ENCODE measurements around the gene KDM7A. TPM values are rescaled to one million over a fixed set of nuclear protein-coding genes. Genes with fewer than 3 reads are reported as not detected.
A peak's percentile ranks its signal among the peaks of the same experiment; 100 is the strongest.

KDM7A gene
- total and polyA plus RNA-seq, 2 of the 4 experiments (the other 2 are of a cell fraction), result 1.5 to 2.3 TPM

GRCh38 chr7:140060788-140061606 is 115.8 kb downstream of the KDM7A start:
- Histone ChIP-seq H3K9ac (ENCODE audit: low read depth, low read length) (no peak overlapping the region), H3K27me3 (ENCODE audit: control insufficient read depth, insufficient read depth, low read length) (no peaks in the 10 kb centered on the region), H3K27ac (ENCODE audit: insufficient read depth, low read length) (no peak overlapping the region), H3K4ac (ENCODE audit: low read depth, low read length) (peak overlapping the region; percentile 57), H3K36me3 (ENCODE audit: control insufficient read depth, insufficient read depth, low read length) (no peaks in the 10 kb centered on the region), H3K9me1 (ENCODE audit: insufficient read depth, low read length) (peaks cover 31% of the 10 kb centered on the region), H2BK120ac (ENCODE audit: low read depth, low read length) (0 out of 2 replicates have a peak overlapping the region, but pooled peaks have one; percentile 11), H2BK20ac (ENCODE audit: low read depth, low read length) (no peak overlapping the region; the same call in 1 of the 2 replicates), H3K4me1 (ENCODE audit: control insufficient read depth, insufficient read depth, low read length) (peaks cover 21% of the 10 kb centered on the region), H2AK5ac (ENCODE audit: low read depth, low read length) (peak overlapping the region; percentile 32; the same call in 1 of the 2 replicates), H3K4me2 (ENCODE audit: low read depth, low read length) (peak overlapping the region; percentile 23; the same call in 1 of the 2 replicates), H3K79me1 (ENCODE audit: low read depth in 1 of 2, low read length in 2 of 2) (peaks cover 27 to 62% of the 10 kb centered on the region in 2 experiments; a peak in 3 of 4 replicates), H4K20me1 (ENCODE audit: insufficient read depth, low read length) (peaks cover 8% of the 10 kb centered on the region; the same call in 1 of the 2 replicates), H4K5ac (ENCODE audit: low read depth, low read length) (no peak overlapping the region), H3K4me3 (ENCODE audit: insufficient read depth, low read depth, low read length) (no peak overlapping the region), H4K8ac (ENCODE audit: low read depth in 2 of 2, low read length in 2 of 2) (peak overlapping the region; percentile 0 to 7; a peak in 2 of 4 replicates), H3K23ac (ENCODE audit: low read depth, low read length) (peak overlapping the region; percentile 21), H2BK5ac (ENCODE audit: low read depth, low read length, poor library complexity, severe bottlenecking) (no peak overlapping the region), H2AFZ (replicated peaks; ENCODE audit: low read length, poor library complexity) (peak overlapping the region; percentile 52), H3K9me3 (ENCODE audit: control insufficient read depth, insufficient read depth, low read length) (no peaks in the 10 kb centered on the region), H4K91ac (ENCODE audit: insufficient read depth, low read depth, low read length) (no peak overlapping the region), H3K18ac (ENCODE audit: low read depth, low read length) (no peak overlapping the region), H2BK15ac (ENCODE audit: low read depth, low read length) (peak overlapping the region; percentile 51; the same call in 1 of the 3 replicates), H3K56ac (ENCODE audit: extremely low read depth, insufficient read depth, low read length) (no peak overlapping the region), H3K14ac (replicated peaks; ENCODE audit: low read depth, low read length) (peak overlapping the region; percentile 32; the same call in 1 of the 2 replicates), H2AK9ac (replicated peaks; ENCODE audit: low read depth, low read length, poor library complexity) (peak overlapping the region; percentile 55)
- intact Hi-C loops (cut with micrococcal nuclease) (no loop called here), dilution Hi-C loops (cut with HindIII; ENCODE audit: low sequenced_read_pairs, unreplicated experiment) (no loop called here), in situ Hi-C loops (cut with MboI; ENCODE audit: low sequenced_read_pairs) (no loop called here)
- WGBS, 2 experiments (ENCODE audit: extremely low coverage in 2 of 2, insufficient read length in 1 of 2), result 62% methylated on average over 5 of the region's 11 CpGs; no CpG with 5 or more reads in 1 of the 2 experiments
- no TSS peak for BruUV-seq (replicated peaks)
- POLR2A ChIA-PET (ENCODE audit: unreplicated experiment), result no interaction called here
- no peak for TF ChIP-seq RFX5 (IDR thresholded peaks at IDR 0.05; ENCODE audit: low read depth, low read length)
- no peak for TF ChIP-seq RCOR1 (IDR thresholded peaks at IDR 0.05; ENCODE audit: insufficient replicate concordance, low read length)
- TF ChIP-seq RAD21 (IDR thresholded peaks at IDR 0.05; ENCODE audit: low read length), result no peak
- TF ChIP-seq MAZ (IDR thresholded peaks at IDR 0.05; ENCODE audit: borderline replicate concordance, low read depth, low read length), result no peak
- TF ChIP-seq CHD1 (IDR thresholded peaks at IDR 0.05; ENCODE audit: low read depth, low read length), result no peak
- no peak for TF ChIP-seq MAFK (IDR thresholded peaks at IDR 0.05; ENCODE audit: low read depth, low read length)
- TF ChIP-seq, protein P1, sequence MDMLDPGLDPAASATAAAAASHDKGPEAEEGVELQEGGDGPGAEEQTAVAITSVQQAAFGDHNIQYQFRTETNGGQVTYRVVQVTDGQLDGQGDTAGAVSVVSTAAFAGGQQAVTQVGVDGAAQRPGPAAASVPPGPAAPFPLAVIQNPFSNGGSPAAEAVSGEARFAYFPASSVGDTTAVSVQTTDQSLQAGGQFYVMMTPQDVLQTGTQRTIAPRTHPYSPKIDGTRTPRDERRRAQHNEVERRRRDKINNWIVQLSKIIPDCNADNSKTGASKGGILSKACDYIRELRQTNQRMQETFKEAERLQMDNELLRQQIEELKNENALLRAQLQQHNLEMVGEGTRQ (IDR thresholded peaks at IDR 0.05; ENCODE audit: low read depth, low read length), result no peak
- TF ChIP-seq NFE2L2 (IDR thresholded peaks at IDR 0.05; ENCODE audit: low read depth, low read length), result no peak
- TF ChIP-seq SMC3 (IDR thresholded peaks at IDR 0.05; ENCODE audit: low read depth, low read length), result no peak
- no peak for TF ChIP-seq POLR2A (IDR thresholded peaks at IDR 0.05; ENCODE audit: low read depth, low read length)
- TF ChIP-seq ELK1 (IDR thresholded peaks at IDR 0.05; ENCODE audit: borderline replicate concordance, low read depth, low read length), result no peak
- TF ChIP-seq CEBPB (IDR thresholded peaks at IDR 0.05; ENCODE audit: low read depth, low read length), result no peak
- ATAC-seq (ENCODE audit: low read depth) (peak; percentile 5), DNase-seq (peak; percentile 75)
- CTCF ChIA-PET, result no interaction called here
